Upper lobe of left lung (tissue), 6 donors: ENCODE results near the gene PRKCA. TPM values are rescaled to one million over a fixed set of nuclear protein-coding genes. Genes with fewer than 3 reads are reported as not detected.

Experiments used
- ATAC-seq, 2 donors: fragments of 200-7000 bp; cut with Tn5 transposase; one replicate each; pipeline ENCODE4 v1.9.1; 2022; ENCODE audit warnings: mild to moderate bottlenecking in 2 of 2, moderate library complexity in 2 of 2; ENCODE audit not compliant: low FRiP score in 2 of 2
- DNase-seq, 2 donors: peaks; one replicate each; pipeline ENCODE4 v3.0.0-alpha.2; 2019 to 2020
- H3K27ac ChIP-seq, 4 donors: fragments of 200-600 bp; sonication (generic); one replicate each; pipeline ENCODE4 v1.5.1; 2016 to 2019
- H3K27me3 ChIP-seq, 4 donors: fragments of 200-600 bp; sonication (generic); one replicate each; pipeline ENCODE4 v1.5.1; 2017 to 2019
- H3K36me3 ChIP-seq, 4 donors: fragments of 200-600 bp; sonication (generic); one replicate each; pipeline ENCODE4 v1.5.1; 2016 to 2019
- H3K4me1 ChIP-seq, 4 donors: fragments of 200-600 bp; sonication (generic); one replicate each; pipeline ENCODE4 v1.5.1; 2018 to 2019
- H3K4me3 ChIP-seq, 4 donors: fragments of 200-600 bp; sonication (generic); one replicate each; pipeline ENCODE4 v1.5.1; 2017 to 2019; ENCODE audit warnings: mild to moderate bottlenecking in 2 of 4, moderate library complexity in 1 of 4
- H3K9me3 ChIP-seq, 4 donors: fragments of 200-600 bp; sonication (generic); one replicate each; pipeline ENCODE4 v1.5.1; 2018 to 2019
- CTCF ChIP-seq, 6 experiments: fragments of 450-650 bp in 4 of 6; fragments of 200-600 bp in 2 of 6; sonication (generic) in 2 of 6; IDR thresholded peaks; one replicate each; pipeline ENCODE4 v1.5.1; 2016 to 2019; ENCODE audit warnings: antibody characterized with exemption in 6 of 6
- EP300 ChIP-seq, 4 donors: sonication (generic); formaldehyde crosslinking; IDR thresholded peaks; one replicate each; pipeline ENCODE4 v1.5.1; 2017; ENCODE audit warnings: antibody characterized with exemption in 4 of 4, control low read depth in 2 of 4
- POLR2A ChIP-seq, 4 donors: fragments of 450-650 bp; IDR thresholded peaks; one replicate each; pipeline ENCODE4 v1.5.1; 2016 to 2017; ENCODE audit warnings: antibody characterized with exemption in 4 of 4, mild to moderate bottlenecking in 2 of 4
- POLR2AphosphoS5 ChIP-seq, 2 donors: sonication (generic); formaldehyde crosslinking; IDR thresholded peaks; one replicate each; pipeline ENCODE4 v1.5.1; 2017; ENCODE audit warnings: antibody characterized with exemption in 2 of 2
- WGBS, 2 donors: methylation state at CpG; one replicate each; pipeline ENCODE4 v1.1.5; 2017 to 2018; 5-methylcytosine and 5-hydroxymethylcytosine counted together
- total RNA-seq, 6 donors: library from RNA; depleted of rRNA in 4 of 6; stranded (reverse); fragments of >200 nt in 4 of 6; gene quantifications; one replicate each; pipeline versions ENCODE4 v1.1.0 to v1.2.1, GENCODE V29; 2016 to 2021
- donor health status: DM: no; HTN: no; CAD: no; lungs with moderate emphysema.
- donor health status: DM: no; HTN: yes; CAD: no; lungs with severe emphysema.

The PRKCA gene
- total RNA-seq, 6 donors from 2014 or later: 10.9 to 29.3 (median 18.0) TPM

DNA sequence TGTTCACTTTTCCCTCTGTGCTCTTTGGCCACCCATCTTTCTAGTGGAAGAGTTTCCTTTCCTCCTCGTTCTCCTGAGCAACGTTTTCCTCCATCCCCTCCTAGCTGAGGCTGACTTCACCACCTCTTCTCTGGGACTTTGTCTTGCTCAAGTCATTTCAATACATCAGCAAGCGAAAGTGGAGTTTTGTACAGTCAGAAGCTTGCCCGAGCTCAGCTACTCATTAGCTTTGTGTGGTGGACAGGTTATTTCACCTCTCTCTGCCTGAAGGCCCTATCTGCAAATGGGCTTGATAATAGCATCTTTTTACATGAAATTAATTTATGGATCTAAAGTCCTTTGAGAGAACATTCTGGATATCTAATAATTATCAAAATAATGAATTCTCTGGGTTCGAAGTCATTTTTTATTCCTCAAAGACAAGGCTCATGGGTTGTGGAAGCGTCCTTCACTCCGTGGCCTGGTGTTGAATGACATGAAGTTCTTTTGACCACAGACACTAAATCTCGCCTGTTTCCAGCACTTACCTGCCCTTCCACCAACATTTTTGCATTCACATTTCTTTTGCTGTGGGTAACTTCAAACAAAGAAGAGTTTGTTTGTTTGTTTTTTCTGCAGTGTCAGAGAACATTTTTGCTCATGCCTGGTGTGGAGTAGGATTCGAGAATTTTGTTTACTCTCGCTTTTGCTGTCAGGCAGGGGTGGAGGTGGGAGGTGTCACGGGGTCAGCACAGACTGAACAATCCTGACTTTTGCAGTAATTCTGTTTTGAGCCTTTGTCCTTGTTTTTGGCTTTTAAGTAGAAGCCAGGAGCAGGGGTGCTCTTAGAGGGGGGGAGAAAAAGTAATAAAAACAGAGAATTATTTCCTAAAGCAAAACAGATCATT is 377.5 kb downstream of the PRKCA start:
- Histone ChIP-seq H3K36me3 (no peaks in the 10 kb centered on the region), H3K4me3 (no peak overlapping the region), H3K4me1 (peaks cover 0 to 23% (median 1%) of the 10 kb centered on the region in 4 donors), H3K27ac (peak overlapping the region in 1 of 4 donors; percentile 95), H3K27me3 (no peaks in the 10 kb centered on the region), H3K9me3 (no peaks in the 10 kb centered on the region)
- DNase-seq (no peak), ATAC-seq (no peak)
- TF ChIP-seq CTCF (IDR thresholded peaks at IDR 0.05): no peak
- no peak for TF ChIP-seq EP300 (IDR thresholded peaks at IDR 0.05)
- TF ChIP-seq POLR2A (IDR thresholded peaks at IDR 0.05): no peak
- no peak for TF ChIP-seq POLR2AphosphoS5 (IDR thresholded peaks at IDR 0.05)
- 82 to 84% methylated on average over 11 of the region's 11 CpGs for WGBS, 2 donors

- no peak for ATAC-seq
- no peak for DNase-seq
- TF ChIP-seq POLR2AphosphoS5 (IDR thresholded peaks at IDR 0.05) (no peak), CTCF (IDR thresholded peaks at IDR 0.05) (no peak), EP300 (IDR thresholded peaks at IDR 0.05) (no peak), POLR2A (IDR thresholded peaks at IDR 0.05) (no peak)
- no peak overlapping the region for H3K4me3 ChIP-seq
- no peaks in the 10 kb centered on the region for H3K36me3 ChIP-seq
- WGBS, 2 donors: 74 to 82% methylated on average over 5 of the region's 5 CpGs
- H3K4me1 ChIP-seq: peaks cover 0 to 15% (median 0%) of the 10 kb centered on the region in 4 donors
- no peaks in the 10 kb centered on the region for H3K27me3 ChIP-seq
- no peaks in the 10 kb centered on the region for H3K9me3 ChIP-seq
- H3K27ac ChIP-seq: no peak overlapping the region
Measured at GRCh38 chr17:66682283-66682682, 379.9 kb downstream of the PRKCA start.

DNA sequence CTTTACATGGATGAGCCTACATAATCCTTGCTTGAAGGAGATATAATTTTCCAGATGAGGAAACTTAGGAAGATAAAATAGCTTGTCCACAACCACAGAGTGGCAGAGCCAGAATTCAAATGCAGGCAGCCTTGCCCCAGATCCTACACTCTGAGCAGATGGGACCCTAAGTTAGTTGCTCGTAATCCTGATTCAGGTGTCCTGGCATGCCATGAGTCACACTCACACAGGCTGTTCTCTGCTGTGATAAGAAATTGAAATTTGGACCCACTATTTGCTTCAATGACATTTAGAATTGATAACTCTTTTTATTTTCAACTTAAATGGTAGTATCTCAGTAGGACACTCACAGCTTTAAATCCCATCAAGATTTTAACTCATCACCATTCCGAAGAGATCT is 381.8 kb downstream of the PRKCA start:
- ATAC-seq: no peak
- H3K27me3 ChIP-seq: no peaks in the 10 kb centered on the region
- no peak for DNase-seq
- peaks cover 0 to 6% (median 0%) of the 10 kb centered on the region in 4 donors for H3K4me1 ChIP-seq
- no peaks in the 10 kb centered on the region for H3K9me3 ChIP-seq
- WGBS, 2 donors: 88 to 92% methylated on average over 2 of the region's 2 CpGs
- peaks cover 0 to 9% (median 0%) of the 10 kb centered on the region in 4 donors for H3K36me3 ChIP-seq
- TF ChIP-seq CTCF (IDR thresholded peaks at IDR 0.05) (no peak), POLR2A (IDR thresholded peaks at IDR 0.05) (no peak), EP300 (IDR thresholded peaks at IDR 0.05) (no peak), POLR2AphosphoS5 (IDR thresholded peaks at IDR 0.05) (no peak)
- no peak overlapping the region for H3K4me3 ChIP-seq
- no peak overlapping the region for H3K27ac ChIP-seq

DNA sequence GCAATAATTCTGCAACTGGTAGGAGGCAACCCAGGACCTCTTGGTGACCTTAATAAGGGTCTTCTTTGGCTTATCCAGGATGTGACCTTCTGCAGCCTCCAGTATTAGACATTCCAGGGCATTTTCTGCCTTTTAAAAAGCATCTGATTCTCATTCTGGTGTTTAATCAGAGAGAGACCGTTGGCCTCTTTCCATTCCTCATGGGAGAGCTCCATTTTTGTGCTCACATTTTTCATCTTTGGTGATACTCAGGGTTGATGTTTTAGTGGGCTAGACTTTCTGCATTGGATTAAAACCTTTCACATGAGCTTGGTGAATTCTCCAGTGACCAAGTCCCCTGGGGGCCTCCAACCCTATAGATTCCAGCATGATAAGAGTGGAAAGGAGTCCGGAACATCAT is 382.3 kb downstream of the PRKCA start:
- Histone ChIP-seq H3K27ac (no peak overlapping the region), H3K9me3 (no peaks in the 10 kb centered on the region), H3K4me1 (peaks cover 0 to 6% (median 0%) of the 10 kb centered on the region in 4 donors), H3K36me3 (peaks cover 0 to 9% (median 0%) of the 10 kb centered on the region in 4 donors), H3K27me3 (no peaks in the 10 kb centered on the region), H3K4me3 (no peak overlapping the region)
- DNase-seq (no peak), ATAC-seq (no peak)
- 81 to 88% methylated on average over 2 of the region's 2 CpGs for WGBS, 2 donors
- TF ChIP-seq POLR2A (IDR thresholded peaks at IDR 0.05) (no peak), CTCF (IDR thresholded peaks at IDR 0.05) (no peak)
